GM08714 (cell line): Measurements from ENCODE around the gene SLCO4A1.

ENCODE experiments used
- H3K4me3 ChIP-seq: fragments of 200-500 bp; sonication (Bioruptor generic); 2 replicates; pipeline ENCODE4 v1.5.1; 2014; ENCODE audit warnings: mild to moderate bottlenecking, low read length, inconsistent platforms
- ZNF274 ChIP-seq: IDR thresholded peaks from 2 replicates; pipeline ENCODE4 v1.6.1; 2012; ENCODE audit warnings: mild to moderate bottlenecking, low read depth, low read length

Gene SLCO4A1

DNA sequence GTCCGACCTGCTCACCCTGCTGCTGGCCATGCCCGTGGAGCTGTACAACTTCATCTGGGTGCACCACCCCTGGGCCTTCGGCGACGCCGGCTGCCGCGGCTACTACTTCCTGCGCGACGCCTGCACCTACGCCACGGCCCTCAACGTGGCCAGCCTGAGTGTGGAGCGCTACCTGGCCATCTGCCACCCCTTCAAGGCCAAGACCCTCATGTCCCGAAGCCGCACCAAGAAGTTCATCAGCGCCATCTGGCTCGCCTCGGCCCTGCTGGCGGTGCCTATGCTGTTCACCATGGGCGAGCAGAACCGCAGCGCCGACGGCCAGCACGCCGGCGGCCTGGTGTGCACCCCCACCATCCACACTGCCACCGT lies 67.2 kb downstream of the SLCO4A1 start:
- no peak overlapping the region for H3K4me3 ChIP-seq
- no peak for TF ChIP-seq ZNF274

- TF ChIP-seq ZNF274: no peak
- H3K4me3 ChIP-seq: no peak overlapping the region
Observed at GRCh38 chr20:62710221-62710885, 68.0 kb downstream of the SLCO4A1 start.

GRCh38 chr20:62710886-62711702 lies 68.8 kb downstream of the SLCO4A1 start:
- no peak for TF ChIP-seq ZNF274
- no peak overlapping the region for H3K4me3 ChIP-seq

GRCh38 chr20:62711703-62712101 lies 69.4 kb downstream of the SLCO4A1 start:
- no peak overlapping the region for H3K4me3 ChIP-seq
- no peak for TF ChIP-seq ZNF274

- no peak overlapping the region for H3K4me3 ChIP-seq
- TF ChIP-seq ZNF274: no peak
Observed at GRCh38 chr20:62712606-62713005, 70.3 kb downstream of the SLCO4A1 start.

DNA sequence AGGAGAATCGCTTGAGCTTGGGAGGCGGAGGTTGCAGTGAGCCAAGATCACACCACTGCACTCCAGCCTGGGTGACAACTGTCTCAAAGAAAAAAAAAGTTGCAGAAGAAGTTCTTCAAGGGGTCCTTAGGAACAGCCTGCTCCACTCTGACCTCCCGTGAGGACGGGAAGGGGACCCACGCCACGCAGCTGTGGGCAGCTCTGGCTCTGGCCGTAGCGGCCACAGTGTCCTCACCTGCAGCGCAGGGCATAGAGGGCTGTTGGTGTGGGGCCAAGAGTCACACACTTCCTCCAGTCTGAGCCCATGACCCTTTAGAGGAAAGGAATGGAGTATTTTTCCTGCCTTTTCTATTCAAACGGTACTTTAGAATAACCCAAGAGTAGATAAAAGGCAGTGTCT lies 71.7 kb downstream of the SLCO4A1 start:
- TF ChIP-seq ZNF274: no peak
- H3K4me3 ChIP-seq: no peak overlapping the region

DNA sequence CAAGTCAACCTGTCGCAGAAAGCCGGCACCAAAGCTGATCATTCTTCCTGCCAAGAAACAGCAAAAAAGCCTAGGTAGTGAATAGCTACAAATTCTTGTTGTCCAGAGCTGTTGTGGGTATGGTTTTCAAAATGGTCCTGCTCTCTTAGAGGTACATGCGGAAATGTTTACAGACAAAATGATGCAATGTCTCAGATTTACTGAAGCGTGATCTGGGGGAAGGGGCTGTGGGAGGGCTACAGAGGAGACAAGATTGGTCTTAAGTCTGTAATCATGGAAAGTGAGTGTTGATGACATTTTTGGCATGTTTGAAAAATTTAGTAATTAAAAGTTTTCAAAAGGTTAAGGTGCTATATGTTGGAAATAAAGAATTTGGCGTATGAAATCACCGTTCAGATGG lies 72.5 kb downstream of the SLCO4A1 start:
- TF ChIP-seq ZNF274: no peak
- no peak overlapping the region for H3K4me3 ChIP-seq

DNA sequence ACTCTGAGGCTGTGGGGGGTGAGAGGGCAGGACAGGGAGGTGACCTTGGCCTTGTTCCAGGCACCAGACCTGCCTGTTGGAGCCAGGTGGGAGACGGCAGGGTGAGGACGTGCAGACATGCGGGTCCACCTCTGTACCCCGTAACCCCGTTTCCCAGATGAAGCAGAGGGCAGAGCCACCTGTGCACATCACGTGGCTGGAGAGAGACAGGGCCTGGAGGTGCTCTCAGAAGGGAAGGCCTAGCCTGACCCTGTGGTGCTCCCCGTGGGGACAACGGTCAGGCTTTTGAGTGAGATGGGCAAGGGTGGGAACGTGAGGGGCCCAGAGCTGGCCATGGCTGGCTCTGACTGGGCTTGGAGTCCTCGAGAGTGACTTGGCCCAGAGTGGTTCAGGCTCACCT lies 72.9 kb downstream of the SLCO4A1 start:
- no peak overlapping the region for H3K4me3 ChIP-seq
- no peak for TF ChIP-seq ZNF274

DNA sequence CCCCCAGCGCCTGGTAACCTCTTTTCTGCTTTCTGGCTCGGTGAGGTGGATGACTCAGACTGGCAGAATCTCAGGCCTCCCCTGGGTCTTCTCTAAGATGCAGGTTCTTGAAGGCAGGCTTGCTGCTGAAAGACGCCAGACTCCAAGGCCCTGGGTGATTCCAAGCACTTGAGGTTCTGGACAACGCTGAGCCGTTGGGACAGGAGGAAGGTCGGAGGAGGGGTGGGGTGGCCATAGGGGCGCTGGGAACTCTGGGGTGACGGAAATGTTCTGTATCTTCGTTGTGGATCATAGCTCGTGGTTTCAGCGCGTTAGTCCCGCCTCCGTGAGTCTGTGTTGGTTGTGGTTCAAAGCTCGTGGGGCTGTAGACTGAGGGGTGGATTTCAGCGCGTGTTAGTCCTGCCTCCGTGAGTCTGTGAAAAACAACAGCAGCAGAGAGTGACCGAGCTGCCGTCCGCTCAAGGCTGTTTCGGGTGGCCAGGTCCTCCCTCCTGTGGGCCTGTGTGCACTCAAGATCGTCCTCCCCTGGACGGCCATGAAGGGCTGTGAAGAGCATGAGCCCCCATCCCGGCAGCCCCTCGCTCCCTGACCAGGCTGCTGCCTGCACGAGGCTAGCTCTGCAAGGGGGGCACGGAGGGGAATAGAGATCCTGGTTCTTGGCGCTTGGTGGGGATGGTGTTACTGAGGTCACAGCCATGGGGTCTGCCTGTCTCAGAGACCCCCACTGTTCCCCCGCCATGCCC lies 74.1 kb downstream of the SLCO4A1 start:
- TF ChIP-seq ZNF274: no peak
- no peak overlapping the region for H3K4me3 ChIP-seq

DNA sequence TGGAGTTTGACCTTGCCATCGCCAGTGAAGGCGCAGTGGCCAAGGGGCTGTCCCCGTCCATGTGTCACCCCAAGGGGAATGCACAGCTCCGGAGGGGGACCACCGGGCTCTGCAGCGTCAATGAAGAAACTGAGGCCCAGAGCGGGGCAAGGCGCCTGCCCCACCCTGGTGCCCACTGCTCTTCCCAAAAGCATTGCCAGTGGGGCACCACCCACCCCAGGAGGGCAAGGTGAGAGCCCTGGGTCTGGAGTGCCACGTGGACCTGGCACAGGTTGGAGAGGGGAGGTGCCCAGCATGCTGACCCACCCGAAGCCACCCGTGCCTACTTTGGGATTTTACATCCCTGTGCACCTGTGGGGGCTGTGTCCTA lies 74.6 kb downstream of the SLCO4A1 start:
- TF ChIP-seq ZNF274: no peak
- H3K4me3 ChIP-seq: no peak overlapping the region

DNA sequence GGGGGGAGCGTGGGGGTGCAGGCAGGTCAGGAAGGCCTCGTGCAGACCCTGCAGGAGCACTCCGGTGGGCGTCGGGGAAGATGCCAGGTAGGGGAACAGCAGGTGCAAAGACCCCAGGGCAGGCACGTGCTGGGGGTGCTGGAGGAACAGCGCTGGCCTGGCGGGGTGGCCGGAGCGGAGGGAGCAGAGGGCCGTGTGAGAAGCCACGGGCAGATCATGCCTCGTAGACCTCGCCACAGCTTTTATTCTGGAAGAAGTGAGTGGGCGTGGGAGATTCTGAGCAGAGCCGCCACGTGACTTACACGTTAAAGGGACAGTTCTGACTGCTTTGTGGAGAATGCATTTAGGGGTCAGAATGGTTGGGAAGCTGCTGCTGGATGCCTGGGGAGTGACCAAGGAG lies 75.6 kb downstream of the SLCO4A1 start:
- H3K4me3 ChIP-seq: no peak overlapping the region
- TF ChIP-seq ZNF274: no peak

GRCh38 chr20:62718546-62718945 lies 76.2 kb downstream of the SLCO4A1 start:
- H3K4me3 ChIP-seq: no peak overlapping the region
- no peak for TF ChIP-seq ZNF274

GRCh38 chr20:62719250-62719935 lies 77.1 kb downstream of the SLCO4A1 start:
- TF ChIP-seq ZNF274: no peak
- H3K4me3 ChIP-seq: no peak overlapping the region
